Measurements from ENCODE around the gene SBDS. TPM values are rescaled to one million over a fixed set of nuclear protein-coding genes. Genes with fewer than 3 reads are reported as not detected.
"Not testable (repeated sequence)": the region's sequence is repeated elsewhere in the genome, so short reads cannot be mapped to it uniquely, and the experiment has no call there.

The SBDS gene
- total RNA-seq, 1 experiment from 2014 or later, result 37.8 TPM

GRCh38 chr7:66994691-66995049 is 716 bp downstream of the SBDS start:
- H3K23me2 ChIP-seq (ENCODE audit: insufficient read length, low read depth, low read length, poor library complexity, severe bottlenecking); H3K27me3 Mint-ChIP-seq (ENCODE audit: low read depth); H4K8ac ChIP-seq (replicated peaks; ENCODE audit: insufficient read length, low read depth, low read length); H3K79me2 ChIP-seq (ENCODE audit: insufficient read depth, low read length); H3K9me3 ChIP-seq (ENCODE audit: control insufficient read depth, low read depth, low read length); H4K5ac ChIP-seq (ENCODE audit: insufficient read length, low read depth, low read length); H4K20me1 ChIP-seq (ENCODE audit: control insufficient read depth, insufficient read depth, insufficient read length); H2BK20ac ChIP-seq (ENCODE audit: low read depth, low read length, poor library complexity, severe bottlenecking); H3K23ac ChIP-seq (ENCODE audit: insufficient read length, low read depth, low read length); H3K14ac ChIP-seq (ENCODE audit: insufficient read depth, low read length); H2AFZ ChIP-seq (ENCODE audit: low read length); H2BK120ac ChIP-seq (ENCODE audit: low read depth, low read length, poor library complexity, severe bottlenecking); H3K56ac ChIP-seq (ENCODE audit: insufficient read length, low read depth, low read length); H3K4me1 ChIP-seq (ENCODE audit: insufficient read depth, low read length); H2BK12ac ChIP-seq (ENCODE audit: insufficient read length, low read depth, low read length); H3K9me3 Mint-ChIP-seq; H2BK5ac ChIP-seq (ENCODE audit: insufficient read length, low read length); H2BK15ac ChIP-seq (ENCODE audit: low read depth, low read length); H4K91ac ChIP-seq (ENCODE audit: insufficient read length, low read depth, low read length); H2AK5ac ChIP-seq (ENCODE audit: insufficient read length, low read length); H3T11ph ChIP-seq (ENCODE audit: low read length); H3K27me3 ChIP-seq (ENCODE audit: insufficient read depth, low read length); H3K4ac ChIP-seq (ENCODE audit: low read depth, low read length); H3K18ac ChIP-seq (ENCODE audit: insufficient read length, low read depth, low read length); H3K79me1 ChIP-seq (ENCODE audit: insufficient read depth, low read depth, low read length, poor library complexity, severe bottlenecking); H3K27ac ChIP-seq (ENCODE audit: insufficient read length, low read depth, low read length): not testable (repeated sequence)
- peak; percentile 32 for DNase-seq
- Histone ChIP-seq H3K4me2 (ENCODE audit: insufficient read depth, insufficient read length, low read length) (peak overlapping the region; percentile 74), H3K9ac (ENCODE audit: extremely low read depth, insufficient read length, low read length) (peak overlapping the region; percentile 59)
- peaks cover 12 to 39% (median 28%) of the 10 kb centered on the region in 3 experiments; a peak in 6 of 7 replicates for H3K36me3 Mint-ChIP-seq (ENCODE audit: insufficient read depth in 1 of 3, low read depth in 3 of 3)
- peak overlapping the region; percentile 99 for H3K27ac Mint-ChIP-seq
- peak; percentile 45; the same call in 2 of the 3 replicates for TF ChIP-seq CTCF (conservative IDR thresholded peaks at IDR 0.05)
- peaks cover 8 to 13% of the 10 kb centered on the region in 2 experiments for H3K4me1 Mint-ChIP-seq
- H3K4me3 Mint-ChIP-seq, result peak overlapping the region; percentile 86 to 98
- no CpG with 5 or more reads among the region's 9 CpGs for WGBS (ENCODE audit: extremely low coverage, insufficient read length, low lambda C conversion rate)

- H3K27ac ChIP-seq (ENCODE audit: insufficient read length, low read depth, low read length), result not testable (repeated sequence)
Measured at GRCh38 chr7:66994051-66994450, 1.3 kb downstream of the SBDS start.

More at GRCh38 chr7:66994051-66994450, 1.3 kb downstream of the SBDS start:
- H2AK5ac ChIP-seq (ENCODE audit: insufficient read length, low read length); H3T11ph ChIP-seq (ENCODE audit: low read length); H4K91ac ChIP-seq (ENCODE audit: insufficient read length, low read depth, low read length); H2BK120ac ChIP-seq (ENCODE audit: low read depth, low read length, poor library complexity, severe bottlenecking); H4K5ac ChIP-seq (ENCODE audit: insufficient read length, low read depth, low read length); H3K79me2 ChIP-seq (ENCODE audit: insufficient read depth, low read length); H2AFZ ChIP-seq (ENCODE audit: low read length); H3K9me3 ChIP-seq (ENCODE audit: control insufficient read depth, low read depth, low read length); H3K56ac ChIP-seq (ENCODE audit: insufficient read length, low read depth, low read length); DNase-seq; H3K4me1 ChIP-seq (ENCODE audit: insufficient read depth, low read length); H3K23ac ChIP-seq (ENCODE audit: insufficient read length, low read depth, low read length); H3K27me3 ChIP-seq (ENCODE audit: insufficient read depth, low read length); H2BK20ac ChIP-seq (ENCODE audit: low read depth, low read length, poor library complexity, severe bottlenecking); H3K9ac ChIP-seq (ENCODE audit: extremely low read depth, insufficient read length, low read length); H2BK15ac ChIP-seq (ENCODE audit: low read depth, low read length); H3K4me2 ChIP-seq (ENCODE audit: insufficient read depth, insufficient read length, low read length); H3K14ac ChIP-seq (ENCODE audit: insufficient read depth, low read length); H3K79me1 ChIP-seq (ENCODE audit: insufficient read depth, low read depth, low read length, poor library complexity, severe bottlenecking); H4K20me1 ChIP-seq (ENCODE audit: control insufficient read depth, insufficient read depth, insufficient read length); H3K27ac Mint-ChIP-seq; H3K23me2 ChIP-seq (ENCODE audit: insufficient read length, low read depth, low read length, poor library complexity, severe bottlenecking); H3K4ac ChIP-seq (ENCODE audit: low read depth, low read length); H2BK12ac ChIP-seq (ENCODE audit: insufficient read length, low read depth, low read length); H3K18ac ChIP-seq (ENCODE audit: insufficient read length, low read depth, low read length); H4K8ac ChIP-seq (replicated peaks; ENCODE audit: insufficient read length, low read depth, low read length); H3K9me3 Mint-ChIP-seq; H2BK5ac ChIP-seq (ENCODE audit: insufficient read length, low read length); H3K27me3 Mint-ChIP-seq (ENCODE audit: low read depth): not testable (repeated sequence)
- Mint-ChIP-seq H3K4me1 (peaks cover 8 to 13% of the 10 kb centered on the region in 2 experiments), H3K36me3 (ENCODE audit: insufficient read depth in 1 of 3, low read depth in 3 of 3) (peaks cover 12 to 35% (median 24%) of the 10 kb centered on the region in 3 experiments; a peak in 6 of 7 replicates), H3K4me3 (peak overlapping the region; percentile 86 to 98)
- no CpG with 5 or more reads among the region's 5 CpGs for WGBS (ENCODE audit: extremely low coverage, insufficient read length, low lambda C conversion rate)

All from H9 (cell line).